Adrenal gland (tissue), 12 donors: ENCODE measurements around the gene GRAMD2A. TPM values are rescaled to one million over a fixed set of nuclear protein-coding genes. Genes with fewer than 3 reads are reported as not detected.

Experiments used
- DNase-seq, 7 donors: peaks; one replicate each; pipeline ENCODE4 v3.0.0-alpha.2; 2019 to 2020
- H3K27ac ChIP-seq, 5 donors: fragments of 200-600 bp; sonication (generic) in 4 of 5; 1 replicate in 3 of 5; 2 replicates in 2 of 5; pipeline versions ENCODE4 v1.5.1 to v1.8.0; 2016 to 2020; ENCODE audit warnings: mild to moderate bottlenecking in 1 of 5
- H3K27me3 ChIP-seq: fragments of 200-600 bp; 2 replicates; pipeline ENCODE4 v1.8.0; 2021
- H3K36me3 ChIP-seq, 2 donors: fragments of 200-600 bp; replicated peaks in 1 of 2; 1 replicate in 1 of 2; 2 replicates in 1 of 2; pipeline versions ENCODE4 v1.5.1 to v1.8.0; 2018 to 2022
- H3K4me1 ChIP-seq, 2 donors: fragments of 200-600 bp; replicated peaks in 1 of 2; 1 replicate in 1 of 2; 2 replicates in 1 of 2; pipeline versions ENCODE4 v1.5.1 to v1.8.0; 2018 to 2021
- H3K4me3 ChIP-seq, 4 donors: fragments of 200-600 bp; sonication (generic) in 3 of 4; one replicate each; pipeline ENCODE4 v1.5.1; 2016 to 2018
- H3K9me3 ChIP-seq, 3 donors: fragments of 200-600 bp; sonication (generic) in 1 of 3; replicated peaks in 1 of 3; 1 replicate in 2 of 3; 2 replicates in 1 of 3; pipeline versions ENCODE4 v1.5.1 to v1.8.0; 2016 to 2021
- CTCF ChIP-seq, 6 experiments: fragments of 450-650 bp in 4 of 6; fragments of 200-600 bp in 2 of 6; sonication (generic) in 1 of 6; IDR thresholded peaks; 1 replicate in 5 of 6; 2 replicates in 1 of 6; pipeline versions ENCODE4 v1.5.1 to v1.8.0; 2016 to 2021; ENCODE audit warnings: antibody characterized with exemption in 6 of 6, mild to moderate bottlenecking in 2 of 6, moderate library complexity in 1 of 6
- POLR2A ChIP-seq, 2 donors: fragments of 450-650 bp; IDR thresholded peaks; one replicate each; pipeline ENCODE4 v1.6.1; 2017; ENCODE audit warnings: antibody characterized with exemption in 2 of 2, mild to moderate bottlenecking in 2 of 2, moderate library complexity in 1 of 2
- WGBS, 4 donors: extraction: QIAGEN DNeasy Blood & Tissue Kit in 2 of 4; methylation state at CpG; one replicate each; pipeline versions ENCODE4 v1.1.5 to v1.1.7; 2013 to 2017; 5-methylcytosine and 5-hydroxymethylcytosine counted together
- intact Hi-C, 2 donors: fragments of 100-400 bp; cut with DNase I; formaldehyde crosslinking; loops; one replicate each; pipeline versions ENCODE4 v1.14.1 to v1.15.0; 2022 to 2023
- polyA plus RNA-seq, 3 donors: library from polyadenylated mRNA; stranded (reverse); fragments of 200-250 nt in 2 of 3; fragments of 350-450 nt in 1 of 3; fragmentation: Illumina TruSeq in 1 of 3; extraction: RNeasy Lipid Tissue Mini Kit (QIAGEN cat#74804) in 1 of 3; gene quantifications; one replicate each; pipeline ENCODE4 v1.2.3, GENCODE V29; 2013 to 2014
- total RNA-seq, 9 donors: library from RNA; depleted of rRNA in 4 of 9; stranded (reverse); fragments of >200 nt in 4 of 9; fragments of 120-200 nt in 1 of 9; fragmentation: NEBNext Ultra II Directional in 1 of 9; extraction: Animal tissue kit (Norgen Biotek cat#: 25700) in 1 of 9; gene quantifications; one replicate each; pipeline versions ENCODE4 v1.1.0 to v1.2.4, GENCODE V29; 2013 to 2023
- donor health status: healthy with polysubstance abuse.
- donor health status: Bipolar disorder and iron deficiency.
- donor health status: DM: yes; HTN: yes; CAD: no.
- donor health status: DM: no; HTN: no; CAD: no.
- donor health status: DM: no; HTN: no; CAD: no.
- donor health status: DM: yes; HTN: yes; CAD: no.

The GRAMD2A gene
- total and polyA plus RNA-seq, 12 donors = 0.07 to 0.64 (median 0.35) TPM; not detected in 4

- intact Hi-C loops = loop anchor here in 1 of 2 donors (10.0 kb wide), 3 partner anchors 349 to 409 kb away; no protein-coding TSS in a partner anchor
- Histone ChIP-seq H3K4me3 (no peak overlapping the region), H3K4me1 (peaks cover 6 to 7% of the 10 kb centered on the region in 2 donors), H3K36me3 (no peaks in the 10 kb centered on the region), H3K27me3 (no peaks in the 10 kb centered on the region), H3K27ac (no peak overlapping the region), H3K9me3 (no peaks in the 10 kb centered on the region)
- no peak for DNase-seq
- WGBS, 4 donors = 86 to 93% (median 88%) methylated on average over 5 of the region's 5 CpGs
- TF ChIP-seq CTCF (IDR thresholded peaks at IDR 0.05) (no peak), POLR2A (IDR thresholded peaks at IDR 0.05) (no peak)
Measured at GRCh38 chr15:72153269-72154000, 44.2 kb downstream of the GRAMD2A start.

GRCh38 chr15:72147418-72147817, 50.2 kb downstream of the GRAMD2A start:
- Histone ChIP-seq H3K27me3 (no peaks in the 10 kb centered on the region), H3K9me3 (no peaks in the 10 kb centered on the region), H3K4me1 (no peaks in the 10 kb centered on the region), H3K36me3 (no peaks in the 10 kb centered on the region), H3K4me3 (no peak overlapping the region), H3K27ac (no peak overlapping the region)
- intact Hi-C loops = no loop called here
- TF ChIP-seq POLR2A (IDR thresholded peaks at IDR 0.05) = no peak
- TF ChIP-seq CTCF (IDR thresholded peaks at IDR 0.05) = no peak
- WGBS, 4 donors = 81 to 92% (median 82%) methylated on average over 2 of the region's 2 CpGs
- no peak for DNase-seq

- Histone ChIP-seq H3K27ac (no peak overlapping the region), H3K36me3 (no peaks in the 10 kb centered on the region), H3K4me1 (no peaks in the 10 kb centered on the region), H3K4me3 (no peak overlapping the region), H3K9me3 (no peaks in the 10 kb centered on the region), H3K27me3 (no peaks in the 10 kb centered on the region)
- DNase-seq = no peak
- intact Hi-C loops = no loop called here
- TF ChIP-seq POLR2A (IDR thresholded peaks at IDR 0.05) = no peak
- no peak for TF ChIP-seq CTCF (IDR thresholded peaks at IDR 0.05)
Measured at GRCh38 chr15:72146934-72147333, 50.7 kb downstream of the GRAMD2A start.

DNA sequence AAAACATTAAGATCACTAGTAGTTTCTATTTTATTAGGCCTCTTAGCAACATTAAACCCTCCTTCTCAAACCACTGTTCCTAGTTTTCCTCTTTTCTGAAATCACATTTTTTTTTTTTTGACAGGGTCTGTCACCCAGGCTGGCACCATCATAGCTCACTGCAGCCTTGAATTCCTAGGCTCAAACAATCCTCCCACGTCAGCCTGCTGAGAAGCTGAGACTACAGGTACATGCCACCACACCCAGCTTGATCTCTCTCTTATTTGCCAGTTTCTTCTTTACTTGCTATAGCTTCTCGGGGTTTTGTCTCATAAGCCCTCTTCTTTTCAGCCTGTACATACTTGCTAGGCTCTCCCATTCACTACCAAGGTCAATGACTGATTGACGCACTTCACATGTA, 51.4 kb downstream of the GRAMD2A start:
- no peak for DNase-seq
- TF ChIP-seq CTCF (IDR thresholded peaks at IDR 0.05) (no peak), POLR2A (IDR thresholded peaks at IDR 0.05) (no peak)

More for the DNA sequence above, 51.4 kb downstream of the GRAMD2A start:
- Histone ChIP-seq H3K27me3 (no peaks in the 10 kb centered on the region), H3K9me3 (no peaks in the 10 kb centered on the region), H3K4me1 (no peaks in the 10 kb centered on the region), H3K27ac (no peak overlapping the region), H3K4me3 (no peak overlapping the region), H3K36me3 (no peaks in the 10 kb centered on the region)
- intact Hi-C loops = no loop called here
- 89 to 98% (median 90%) methylated on average over 3 of the region's 3 CpGs for WGBS, 4 donors
